Heart right ventricle (tissue), 16 donors: ENCODE data around the gene STK11. TPM values are rescaled to one million over a fixed set of nuclear protein-coding genes. Genes with fewer than 3 reads are reported as not detected.

Experiments
- ATAC-seq, 8 donors: fragments of 200-7000 bp; cut with Tn5 transposase; one replicate each; pipeline ENCODE4 v1.9.1; 2020; ENCODE audit warnings: mild to moderate bottlenecking in 8 of 8, moderate library complexity in 8 of 8, moderate number of reproducible peaks in 1 of 8
- DNase-seq, 2 donors: peaks; one replicate each; pipeline ENCODE4 v3.0.0-alpha.2; 2020
- H3K27ac ChIP-seq, 10 donors: fragments of 200-600 bp; sonication (generic) in 2 of 10; one replicate each; pipeline versions ENCODE4 v1.5.0 to v1.8.0; 2020 to 2022; ENCODE audit warnings: mild to moderate bottlenecking in 3 of 10
- H3K27me3 ChIP-seq, 7 donors: fragments of 200-600 bp; one replicate each; pipeline ENCODE4 v1.8.0; 2021 to 2022; ENCODE audit warnings: mild to moderate bottlenecking in 2 of 7
- H3K36me3 ChIP-seq, 9 donors: fragments of 200-600 bp; sonication (generic) in 1 of 9; one replicate each; pipeline versions ENCODE4 v1.5.0 to v1.8.0; 2020 to 2022; ENCODE audit warnings: mild to moderate bottlenecking in 2 of 9
- H3K4me1 ChIP-seq, 9 donors: fragments of 200-600 bp; sonication (generic) in 1 of 9; one replicate each; pipeline versions ENCODE4 v1.5.0 to v1.8.0; 2020 to 2022; ENCODE audit warnings: mild to moderate bottlenecking in 4 of 9
- H3K4me3 ChIP-seq, 10 donors: fragments of 200-600 bp; sonication (generic) in 2 of 10; one replicate each; pipeline versions ENCODE4 v1.5.0 to v1.8.0; 2020 to 2022; ENCODE audit warnings: mild to moderate bottlenecking in 7 of 10, moderate library complexity in 2 of 10
- H3K9me3 ChIP-seq, 11 donors: fragments of 200-600 bp in 10 of 11; sonication (generic) in 2 of 11; one replicate each; pipeline versions ENCODE4 v1.5.0 to v1.8.0; 2013 to 2022; ENCODE audit warnings: mild to moderate bottlenecking in 2 of 11, control low read depth in 1 of 11, moderate library complexity in 1 of 11
- CTCF ChIP-seq, 9 donors: fragments of 200-600 bp; sonication (generic) in 2 of 9; IDR thresholded peaks; one replicate each; pipeline versions ENCODE4 v1.5.0 to v1.8.0; 2021 to 2022; ENCODE audit warnings: antibody characterized with exemption in 9 of 9, mild to moderate bottlenecking in 5 of 9, moderate library complexity in 1 of 9
- WGBS, 2 donors: extraction: QIAGEN DNeasy Blood & Tissue Kit; methylation state at CpG; one replicate each; pipeline ENCODE4 v1.1.7; 2013; ENCODE audit warnings: inconsistent platforms in 1 of 2; 5-methylcytosine and 5-hydroxymethylcytosine counted together
- intact Hi-C, 10 donors: fragments of 100-400 bp; cut with DNase I; formaldehyde crosslinking; loops; one replicate each; pipeline versions ENCODE4 v1.11.1 to v1.14.2; 2022
- polyA plus RNA-seq, 2 donors: library from polyadenylated mRNA; stranded (reverse); fragments of 200-250 nt; gene quantifications; one replicate each; pipeline ENCODE4 v1.2.3, GENCODE V29; 2013
- total RNA-seq, 10 donors: library from RNA; stranded (reverse); fragmentation: NEBNext Ultra II Directional in 3 of 10; extraction: Animal tissue kit (Norgen Biotek cat#: 25700) in 3 of 10; gene quantifications; one replicate each; pipeline versions ENCODE4 v1.2.1 to v1.2.4, GENCODE V29; 2021 to 2023
- donor health status: Arrhythmogenic right ventricular cardiomyopathy.
- donor health status: ischemic (EF 13 %, LVEDD 7.1; RV severe dilation, severe dysfunction).
- donor health status: healthy with polysubstance abuse.
- donor health status: DM: no; HTN: yes; CAD: no.
- donor health status: DM: no; HTN: no; CAD: no.
- donor health status: ischemic (EF 25% LVEDD 6.9; RV normal size, moderate dysfunction).
- donor health status: ischemic (EF 25% LVEDD 5.7; RV mildly dilated, moderate dysfunction).
- donor health status: healthy.
- donor health status: DM: yes; HTN: yes; CAD: no.
- donor health status: Ischemic cardiomyopathy.
- donor health status: ischemic (EF 35%, LVEDD 5.7; RV mildly dilated, moderate dysfunction).
- donor health status: nonischemic (EF 11% LVEDD 7.7; RV severe dilation, severe dysfunction).
- donor health status: DM: yes; HTN: yes; CAD: no.
- donor health status: PGD.
- donor health status: ischemic (EF 29% LVEDD 5.4; RV normal size, mild dysfunction).
- donor health status: nonischemic (EF 23%, LVEDD 6.1; RV moderate dilation, normal function).

The STK11 gene
- total and polyA plus RNA-seq, 12 donors, result 41.1 to 71.6 (median 46.6) TPM

GRCh38 chr19:1214299-1214861 lies 8.8 kb downstream of the STK11 start:
- peak overlapping the region in 8 of 10 donors; percentile 7 to 30 (median 22) for H3K4me3 ChIP-seq
- intact Hi-C loops, result no loop called here

GRCh38 chr19:1214862-1215731 lies 9.5 kb downstream of the STK11 start:
- peak overlapping the region; percentile 74 to 94 (median 92) for H3K27ac ChIP-seq
- WGBS, 2 donors, result 36 to 49% methylated on average over 26 of the region's 26 CpGs
- H3K27me3 ChIP-seq, result no peaks in the 10 kb centered on the region
- TF ChIP-seq CTCF (IDR thresholded peaks at IDR 0.05), result peak in 1 of 9 donors; percentile 19
- ATAC-seq (peak; percentile 42 to 81 (median 70)), DNase-seq (peak; percentile 74 to 79)
- H3K36me3 ChIP-seq, result peaks cover 0 to 30% (median 2%) of the 10 kb centered on the region in 9 donors
- peak overlapping the region in 8 of 10 donors; percentile 7 to 30 (median 23) for H3K4me3 ChIP-seq
- no peaks in the 10 kb centered on the region for H3K9me3 ChIP-seq
- peaks cover 48 to 99% (median 85%) of the 10 kb centered on the region in 9 donors for H3K4me1 ChIP-seq
- intact Hi-C loops, result no loop called here

More at GRCh38 chr19:1214299-1214861, 8.8 kb downstream of the STK11 start:
- DNase-seq (no peak), ATAC-seq (peak in 2 of 8 donors; percentile 1 to 28)
- Histone ChIP-seq H3K27ac (peak overlapping the region; percentile 74 to 94 (median 92)), H3K27me3 (no peaks in the 10 kb centered on the region), H3K36me3 (peaks cover 0 to 29% (median 6%) of the 10 kb centered on the region in 9 donors), H3K9me3 (no peaks in the 10 kb centered on the region), H3K4me1 (peaks cover 54 to 99% (median 89%) of the 10 kb centered on the region in 9 donors)
- TF ChIP-seq CTCF (IDR thresholded peaks at IDR 0.05), result no peak
- WGBS, 2 donors, result 53 to 55% methylated on average over 20 to 21 of the region's 21 CpGs

- TF ChIP-seq CTCF (IDR thresholded peaks at IDR 0.05), result no peak
- peak overlapping the region in 9 of 10 donors; percentile 80 to 94 (median 92) for H3K27ac ChIP-seq
- 79 to 83% methylated on average over 12 of the region's 12 CpGs for WGBS, 2 donors
- ATAC-seq (no peak), DNase-seq (no peak)
- no peaks in the 10 kb centered on the region for H3K9me3 ChIP-seq
- no peaks in the 10 kb centered on the region for H3K27me3 ChIP-seq
- peaks cover 0 to 38% (median 17%) of the 10 kb centered on the region in 9 donors for H3K36me3 ChIP-seq
- H3K4me1 ChIP-seq, result peaks cover 44 to 99% (median 88%) of the 10 kb centered on the region in 9 donors
- intact Hi-C loops, result no loop called here
- no peak overlapping the region for H3K4me3 ChIP-seq
These were observed 11.2 kb downstream of the STK11 start for GRCh38 chr19:1216756-1217155.

- Histone ChIP-seq H3K4me3 (no peak overlapping the region), H3K4me1 (peaks cover 45 to 99% (median 89%) of the 10 kb centered on the region in 9 donors), H3K27ac (peak overlapping the region; percentile 80 to 94 (median 92)), H3K27me3 (no peaks in the 10 kb centered on the region), H3K36me3 (peaks cover 0 to 42% (median 14%) of the 10 kb centered on the region in 9 donors), H3K9me3 (no peaks in the 10 kb centered on the region)
- DNase-seq, result no peak
- WGBS, 2 donors, result 78 to 84% methylated on average over 15 of the region's 15 CpGs
- TF ChIP-seq CTCF (IDR thresholded peaks at IDR 0.05), result no peak
- no peak for ATAC-seq
- intact Hi-C loops, result no loop called here
These were observed 11.8 kb downstream of the STK11 start for GRCh38 chr19:1217366-1217765.
